Cerebellar cortex (tissue), 1 donor: ENCODE data around the gene SUN1.
"Not testable (repeated sequence)": the region's sequence is repeated elsewhere in the genome, so short reads cannot be mapped to it uniquely, and the experiment has no call there.

Experiments
- DNase-seq: peaks from one replicate; pipeline ENCODE4 v3.0.0-alpha.2; 2015; ENCODE audit warnings: low spot score

SUN1 gene

GRCh38 chr7:856444-857095 is 24.3 kb downstream of the SUN1 start:
- DNase-seq: no peak

GRCh38 chr7:857661-858060 is 25.4 kb downstream of the SUN1 start:
- no peak for DNase-seq

GRCh38 chr7:859359-860030 is 27.2 kb downstream of the SUN1 start:
- no peak for DNase-seq

GRCh38 chr7:860149-860548 is 27.9 kb downstream of the SUN1 start:
- no peak for DNase-seq

GRCh38 chr7:861222-861621 is 28.9 kb downstream of the SUN1 start:
- no peak for DNase-seq

- DNase-seq: no peak
Measured at GRCh38 chr7:862157-862556, 29.9 kb downstream of the SUN1 start.

GRCh38 chr7:863106-863505 is 30.8 kb downstream of the SUN1 start:
- no peak for DNase-seq

GRCh38 chr7:865921-866320 is 33.6 kb downstream of the SUN1 start:
- DNase-seq: no peak

- DNase-seq: peak; percentile 84
Measured at GRCh38 chr7:867001-867405, 34.7 kb downstream of the SUN1 start.

GRCh38 chr7:867406-868188 is 35.3 kb downstream of the SUN1 start:
- DNase-seq: no peak

GRCh38 chr7:868189-868486 is 35.9 kb downstream of the SUN1 start:
- DNase-seq: no peak

- no peak for DNase-seq
Measured at GRCh38 chr7:869348-869747, 37.1 kb downstream of the SUN1 start.

GRCh38 chr7:871900-872537 is 39.7 kb downstream of the SUN1 start:
- no peak for DNase-seq

GRCh38 chr7:872685-873084 is 40.4 kb downstream of the SUN1 start:
- DNase-seq: not testable (repeated sequence)

GRCh38 chr7:873367-874002 is 41.2 kb downstream of the SUN1 start:
- DNase-seq: peak; percentile 84

GRCh38 chr7:874031-874749 is 41.9 kb downstream of the SUN1 start:
- DNase-seq: no peak

- DNase-seq: no peak
Measured at GRCh38 chr7:875051-875450, 42.8 kb downstream of the SUN1 start.

GRCh38 chr7:875476-876076 is 43.3 kb downstream of the SUN1 start:
- DNase-seq: no peak

- peak; percentile 89 for DNase-seq
Measured at GRCh38 chr7:876077-876971, 44.0 kb downstream of the SUN1 start, which contains the start of gene GET4. GET4 (plus strand) TSS chr7:876554; CDS start chr7:876646, 92 bp downstream.

- DNase-seq: no peak
Measured at GRCh38 chr7:876972-877311, 44.7 kb downstream of the SUN1 start.
